Measurements from ENCODE around the gene TMEM190.
"Not testable (repeated sequence)": the region's sequence is repeated elsewhere in the genome, so short reads cannot be mapped to it uniquely, and the experiment has no call there.

TMEM190 gene

GRCh38 chr19:55376241-55376933, at the start of gene TMEM190:
Gene TMEM190, plus strand, starts transcription at chr19:55376826. Its CDS starts 28 bp downstream, at chr19:55376854.
- DNase-seq, result no peak

DNA sequence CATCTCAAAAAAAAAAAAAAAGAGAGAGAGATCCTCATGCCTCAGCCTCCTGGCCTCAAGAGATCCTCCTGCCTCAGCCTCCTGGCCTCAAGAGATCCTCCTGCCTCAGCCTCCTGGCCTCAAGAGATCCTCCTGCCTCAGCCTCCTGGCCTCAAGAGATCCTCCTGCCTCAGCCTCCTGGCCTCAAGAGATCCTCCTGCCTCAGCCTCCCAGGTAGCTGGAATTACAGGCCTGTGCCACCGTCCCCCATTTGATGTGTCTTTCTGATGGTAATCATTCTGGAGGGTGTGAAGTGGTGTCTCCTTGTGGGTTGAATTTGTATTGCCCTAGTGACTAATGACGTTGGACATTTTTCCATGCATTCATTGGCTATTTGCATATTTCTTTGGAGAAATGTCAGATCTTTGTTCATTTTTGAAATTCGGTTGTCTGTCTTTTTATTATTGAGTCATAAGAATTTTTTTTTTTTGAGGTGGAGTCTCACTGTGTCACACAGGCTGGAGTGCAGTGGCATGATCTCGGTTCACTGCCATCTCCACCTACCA, 47.8 kb upstream of the TMEM190 start:
- DNase-seq, result not testable (repeated sequence)

DNA sequence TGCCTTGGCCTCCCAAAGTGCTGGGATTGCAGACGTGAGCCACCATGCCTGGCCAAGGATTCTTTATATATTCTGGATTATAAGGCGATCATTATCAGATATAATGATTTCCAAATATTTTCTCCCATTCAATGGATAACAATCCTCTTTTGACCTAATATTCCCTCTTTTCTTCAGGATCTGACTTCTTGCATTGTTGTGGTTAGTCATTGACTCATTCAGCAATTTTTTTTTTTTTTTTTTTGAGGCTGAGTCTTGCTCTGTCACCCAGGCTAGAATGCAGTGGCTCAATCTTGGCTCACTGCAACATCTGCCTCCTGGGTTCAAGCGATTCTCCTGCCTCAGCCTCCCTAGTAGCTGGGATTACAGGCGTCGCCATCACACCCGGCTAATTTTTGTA, 46.8 kb upstream of the TMEM190 start:
- DNase-seq, result not testable (repeated sequence)

DNA sequence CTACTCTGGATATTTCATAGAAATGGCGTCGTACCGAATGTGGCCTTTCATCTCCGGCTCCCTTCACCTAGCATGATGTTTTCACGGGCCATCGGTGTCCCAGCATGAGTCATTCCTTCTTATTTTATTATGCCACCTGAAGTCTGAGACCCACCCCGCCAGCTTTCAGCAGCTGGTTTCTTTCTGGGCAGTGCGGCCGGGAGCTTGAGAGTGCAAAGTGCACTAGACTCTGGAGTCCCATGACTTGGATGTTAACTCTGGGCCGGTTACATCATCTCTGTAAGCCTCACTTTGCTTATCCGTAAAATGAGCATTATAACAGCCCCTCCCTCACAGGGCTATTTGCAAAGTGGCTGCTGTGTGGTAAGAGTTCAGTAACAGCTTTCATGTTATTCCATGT, 42.8 kb upstream of the TMEM190 start:
- no peak for DNase-seq

- no peak for DNase-seq
These were observed 40.5 kb upstream of the TMEM190 start for GRCh38 chr19:55336101-55336500.

- DNase-seq, result peak; percentile 96 to 100 (median 100)
These were observed 37.3 kb upstream of the TMEM190 start, which contains the start of gene KMT5C for GRCh38 chr19:55339105-55339888. Gene KMT5C, plus strand, starts transcription at chr19:55339876. Its CDS starts 2,061 bp downstream, at chr19:55341937.

DNA sequence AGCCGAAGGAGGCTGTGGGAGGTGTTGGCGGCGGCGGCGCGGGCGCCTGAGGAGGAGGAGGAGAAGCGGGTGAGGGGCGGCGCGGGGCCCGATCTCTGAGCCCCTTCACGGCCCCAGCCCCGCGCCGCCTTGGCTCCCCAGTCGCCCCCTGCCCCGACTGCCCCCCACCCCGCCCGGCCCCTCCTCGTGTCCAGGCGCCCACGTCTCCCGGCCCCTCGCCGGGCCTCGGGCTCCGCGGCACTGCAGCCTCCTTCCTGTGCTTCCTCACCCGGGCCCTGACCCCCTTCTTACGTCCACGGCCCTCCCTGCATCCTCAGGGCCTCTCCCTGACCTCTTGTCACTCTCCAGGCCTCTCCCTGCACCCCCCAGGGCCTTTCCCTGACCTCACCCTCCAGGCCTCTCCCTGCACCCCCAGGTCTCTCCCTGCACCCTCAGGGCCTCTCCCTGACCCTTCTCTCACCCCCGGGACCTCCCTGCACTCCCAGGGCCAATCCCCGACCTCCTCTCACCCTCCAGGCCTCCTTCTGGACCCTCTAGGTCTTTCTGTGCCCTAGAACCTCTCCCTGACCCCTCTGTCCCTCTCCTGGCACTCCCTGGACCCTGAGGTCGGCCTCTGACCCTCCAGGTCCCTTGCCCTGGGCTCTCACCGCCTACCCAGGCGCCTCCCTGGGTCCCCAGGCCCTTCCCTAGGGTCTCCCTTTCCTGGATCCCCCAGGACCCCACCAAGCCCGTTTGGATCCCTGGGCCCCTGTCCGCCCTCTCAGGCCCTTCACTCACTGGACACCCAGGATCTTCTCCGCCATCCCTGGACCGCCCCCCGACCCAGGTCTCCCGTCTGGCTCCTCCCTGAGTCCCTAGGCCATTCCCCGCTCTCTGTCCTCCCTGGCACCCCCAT, 36.5 kb upstream of the TMEM190 start:
- DNase-seq, result peak in 3 of 51 donors; percentile 6 to 67 (median 38)

DNA sequence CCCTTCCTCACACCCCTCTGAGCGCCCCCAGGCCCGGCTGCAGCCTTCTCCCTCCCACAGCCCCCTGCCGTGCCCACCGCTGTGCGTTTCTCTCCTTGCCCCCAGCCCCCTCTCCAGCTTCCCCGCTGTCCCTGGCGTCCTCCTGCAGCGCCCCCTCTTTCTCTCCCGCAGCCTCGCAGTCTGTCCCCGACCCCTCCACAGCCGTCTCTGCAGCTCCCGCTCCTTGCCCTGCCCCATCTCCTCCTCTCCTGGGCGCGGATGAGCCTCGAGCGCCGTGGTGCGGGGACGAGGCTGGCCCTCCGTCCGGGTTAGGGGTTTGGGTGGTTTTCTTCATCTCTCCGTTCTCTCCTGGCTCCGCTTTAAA, 35.9 kb upstream of the TMEM190 start:
- DNase-seq, result peak in 3 of 51 donors; percentile 22 to 28 (median 23)

DNA sequence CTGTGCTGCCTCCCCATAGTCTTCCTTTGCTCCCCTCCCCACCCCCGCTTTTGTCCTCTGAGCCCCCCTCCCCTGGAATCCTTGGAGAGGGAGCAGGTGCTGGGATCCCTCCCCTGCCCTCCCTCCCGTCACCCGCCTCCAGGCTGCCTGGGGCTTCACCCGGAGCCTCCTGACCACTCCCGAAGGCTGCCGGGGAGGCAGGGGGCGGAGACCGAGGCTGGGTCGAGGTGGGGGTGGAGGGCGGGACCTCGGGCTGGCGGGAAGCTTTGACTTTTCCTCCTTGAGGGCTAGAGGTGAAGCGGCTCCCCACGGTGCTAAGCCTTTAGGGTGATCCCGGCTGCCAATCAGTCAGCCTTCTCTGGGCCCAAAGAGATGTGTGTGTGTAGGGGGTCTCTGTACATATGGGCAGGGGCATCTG, 35.4 kb upstream of the TMEM190 start:
- peak in 35 of 51 donors; percentile 9 to 72 (median 35) for DNase-seq

DNA sequence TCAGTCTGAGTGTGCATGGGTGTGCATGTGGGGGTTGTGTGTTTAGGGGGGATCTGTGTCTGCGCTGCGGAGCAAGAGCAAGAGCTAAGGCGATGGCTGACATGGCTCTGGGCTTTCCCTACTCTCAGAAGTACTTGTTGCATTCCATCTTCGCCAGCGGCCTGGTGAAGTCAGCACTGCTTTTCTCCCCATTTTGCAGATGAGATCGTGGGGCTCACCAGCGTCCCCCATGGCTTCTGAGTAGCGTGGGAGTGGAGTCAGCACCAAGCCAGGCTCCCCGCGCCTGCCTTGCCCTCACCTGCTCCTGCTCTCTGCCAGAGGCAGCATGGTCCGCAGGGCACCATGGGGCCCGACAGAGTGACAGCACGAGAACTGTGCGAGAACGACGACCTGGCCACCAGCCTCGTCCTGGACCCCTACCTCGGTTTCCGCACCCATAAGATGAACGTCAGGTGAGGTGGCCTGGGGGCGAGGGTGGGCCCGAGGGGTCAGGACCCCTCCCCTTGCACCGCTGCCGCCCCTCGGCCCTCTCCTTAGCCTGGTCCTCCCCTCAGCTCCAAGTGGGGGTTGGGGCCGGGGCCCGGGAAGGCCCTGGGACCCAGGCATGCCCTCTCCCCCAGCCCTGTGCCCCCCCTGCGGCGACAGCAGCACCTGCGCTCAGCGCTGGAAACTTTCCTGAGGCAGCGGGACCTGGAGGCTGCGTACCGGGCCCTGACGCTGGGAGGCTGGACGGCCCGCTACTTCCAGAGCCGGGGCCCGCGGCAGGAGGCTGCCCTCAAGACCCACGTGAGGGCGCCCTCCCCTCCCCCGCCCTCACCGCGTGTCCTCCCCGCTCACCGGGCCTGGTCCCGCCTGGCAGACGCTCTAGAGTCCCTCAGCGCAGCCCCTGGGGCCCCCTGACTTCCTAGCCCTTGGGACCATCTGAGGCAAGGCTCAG, 34.8 kb upstream of the TMEM190 start:
- no peak for DNase-seq

GRCh38 chr19:55344444-55344843, 32.2 kb upstream of the TMEM190 start:
- peak in 36 of 51 donors; percentile 2 to 71 (median 47) for DNase-seq

- no peak for DNase-seq
These were observed 31.4 kb upstream of the TMEM190 start for GRCh38 chr19:55345101-55345817.

GRCh38 chr19:55345818-55346724, 30.6 kb upstream of the TMEM190 start:
- peak in 1 of 51 donors; percentile 4 for DNase-seq

DNA sequence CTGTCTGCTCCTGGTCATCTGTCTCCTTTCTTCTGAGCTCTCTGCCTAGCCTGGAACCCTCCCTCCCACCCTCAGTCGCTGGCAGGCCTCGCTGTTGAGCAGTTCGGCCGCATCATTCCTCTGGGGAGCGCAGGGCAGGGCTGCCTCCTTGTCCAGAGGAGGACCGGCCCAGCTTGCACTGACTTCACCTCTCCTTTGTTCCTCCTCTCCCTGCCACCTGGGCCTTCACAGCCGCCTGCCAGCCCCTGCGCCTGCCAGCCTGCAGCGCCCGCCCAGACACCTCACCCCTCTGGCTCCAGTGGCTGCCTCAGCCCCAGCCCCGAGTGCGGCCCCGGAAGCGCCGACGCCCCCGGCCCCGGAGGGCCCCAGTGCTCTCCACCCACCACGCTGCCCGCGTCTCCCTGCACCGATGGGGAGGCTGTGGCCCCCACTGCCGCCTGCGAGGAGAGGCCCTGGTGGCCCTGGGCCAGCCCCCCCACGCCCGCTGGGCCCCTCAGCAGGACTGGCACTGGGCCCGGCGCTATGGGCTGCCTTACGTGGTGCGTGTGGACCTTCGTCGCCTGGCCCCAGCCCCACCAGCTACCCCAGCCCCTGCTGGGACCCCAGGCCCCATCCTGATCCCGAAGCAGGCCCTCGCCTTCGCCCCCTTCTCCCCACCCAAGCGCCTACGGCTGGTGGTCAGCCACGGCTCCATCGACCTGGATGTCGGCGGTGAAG, 29.7 kb upstream of the TMEM190 start:
- DNase-seq, result no peak

DNA sequence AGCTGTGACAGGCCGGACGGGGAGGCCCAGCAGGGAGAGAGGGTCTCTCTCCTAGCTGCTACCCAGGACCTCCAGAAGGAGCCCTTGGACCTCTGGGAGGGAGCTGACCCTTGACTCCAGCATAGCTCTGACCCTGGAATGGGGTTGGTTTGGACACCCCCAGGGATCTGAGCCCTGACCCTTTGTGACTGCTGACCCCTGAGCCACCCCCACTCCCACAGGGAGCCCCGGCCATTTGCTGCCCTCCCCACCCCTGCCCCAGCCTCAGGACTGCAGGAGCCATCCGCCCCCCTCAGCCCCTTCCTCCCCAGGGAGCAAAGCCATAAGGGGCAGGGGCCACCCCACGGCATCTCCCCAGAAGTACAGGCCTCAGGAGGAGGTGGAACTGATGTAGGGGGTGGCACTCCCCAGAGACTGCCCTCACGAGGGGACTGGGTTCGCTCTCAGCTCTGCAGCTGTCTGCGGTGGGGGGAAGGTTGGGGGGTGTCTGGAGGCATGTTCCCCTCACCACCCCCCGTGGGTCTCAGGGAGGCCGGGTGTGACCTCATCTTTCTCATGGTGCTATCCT, 29.1 kb upstream of the TMEM190 start:
- DNase-seq, result no peak

GRCh38 chr19:55348317-55349034, 28.1 kb upstream of the TMEM190 start:
- DNase-seq, result peak in 1 of 51 donors; percentile 9
